GM12878 (cell line): ENCODE measurements around the gene WIPF2. TPM values are rescaled to one million over a fixed set of nuclear protein-coding genes. Genes with fewer than 3 reads are reported as not detected.

Source experiments
- ATF7 ChIP-seq: fragments of 450-650 bp; IDR thresholded peaks from 2 replicates; pipeline ENCODE4 v1.6.1; 2016; ENCODE audit warnings: low read depth, mild to moderate bottlenecking
- BHLHE40 ChIP-seq, 2 experiments: fragments of 450-650 bp in 1 of 2; IDR thresholded peaks; 2 replicates each; pipeline ENCODE4 v1.6.1; 2011 to 2017; ENCODE audit warnings: low read depth in 2 of 2, borderline replicate concordance in 1 of 2, improper control_type of control experiment in 1 of 2, low read length in 1 of 2, mild to moderate bottlenecking in 1 of 2
- EGR1 ChIP-seq, 2 experiments: IDR thresholded peaks; 1 replicate in 1 of 2; 2 replicates in 1 of 2; pipeline ENCODE4 v1.6.1; 2011 to 2012; ENCODE audit warnings: low read depth in 2 of 2, low read length in 2 of 2, borderline replicate concordance in 1 of 2, mild to moderate bottlenecking in 1 of 2, moderate library complexity in 1 of 2
- EP300 ChIP-seq, 2 experiments: fragments of 150-350 bp in 1 of 2; IDR thresholded peaks; 2 replicates each; pipeline ENCODE4 v1.6.1; 2011 to 2012; ENCODE audit warnings: low read depth in 2 of 2, low read length in 2 of 2, borderline replicate concordance in 1 of 2, improper control_type of control experiment in 1 of 2, inconsistent platforms in 1 of 2; ENCODE audit not compliant: control insufficient read depth in 1 of 2
- FOS ChIP-seq: IDR thresholded peaks from 3 replicates; pipeline ENCODE4 v1.6.1; 2011; ENCODE audit warnings: borderline replicate concordance; ENCODE audit not compliant: insufficient read length; ENCODE audit errors: extremely low read depth
- MEF2B ChIP-seq: fragments of 450-650 bp; IDR thresholded peaks from 2 replicates; pipeline ENCODE4 v1.6.1; 2018; ENCODE audit warnings: mild to moderate bottlenecking, moderate library complexity; ENCODE audit not compliant: partially characterized antibody, poor library complexity, severe bottlenecking
- MXI1 ChIP-seq: fragments of 150-350 bp; IDR thresholded peaks from 2 replicates; pipeline ENCODE4 v1.6.1; 2011; ENCODE audit warnings: low read depth, mild to moderate bottlenecking, inconsistent platforms, low read length, improper control_type of control experiment
- NRF1 ChIP-seq: conservative IDR thresholded peaks from 2 replicates; pipeline ENCODE4 v1.6.1; 2011; ENCODE audit warnings: mild to moderate bottlenecking, low read depth, low read length, improper control_type of control experiment
- PAX5 ChIP-seq: IDR thresholded peaks from 2 replicates; pipeline ENCODE4 v1.6.1; 2011; ENCODE audit warnings: low read depth, low read length, borderline replicate concordance
- PML ChIP-seq: IDR thresholded peaks from 2 replicates; pipeline ENCODE4 v1.6.1; 2012; ENCODE audit warnings: low read length, inconsistent platforms
- POU2F2 ChIP-seq: IDR thresholded peaks from 3 replicates; pipeline ENCODE4 v1.6.1; 2011; ENCODE audit warnings: low read depth, mild to moderate bottlenecking, low read length, borderline replicate concordance
- RBBP5 ChIP-seq: fragments of 200-600 bp; sonication (generic); conservative IDR thresholded peaks from 2 replicates; pipeline ENCODE4 v1.6.1; 2016
- RFX5 ChIP-seq: IDR thresholded peaks from 2 replicates; pipeline ENCODE4 v1.6.1; 2011; ENCODE audit warnings: low read depth, low read length, improper control_type of control experiment
- SMAD1 ChIP-seq: fragments of 450-650 bp; IDR thresholded peaks from 2 replicates; pipeline ENCODE4 v1.6.1; 2018; ENCODE audit warnings: mild to moderate bottlenecking, low read depth; ENCODE audit not compliant: partially characterized antibody
- SREBF2 ChIP-seq: IDR thresholded peaks from 2 replicates; pipeline ENCODE4 v1.6.1; 2012; ENCODE audit warnings: mild to moderate bottlenecking, low read length
- polyA plus RNA-seq, 11 experiments: library from polyadenylated mRNA; depleted of rRNA in 4 of 11; unstranded in 6 of 11; stranded (reverse) in 5 of 11; fragments of >200 nt; fragmentation: Nextera tagmentation in 4 of 11; fragmentation: Illumina TruSeq in 1 of 11; extraction: Ambion mirVana in 4 of 11; extraction: Trizol in 1 of 11; gene quantifications; 1 replicate in 1 of 11; 2 replicates in 10 of 11; pipeline versions ENCODE4 v1.2.1 to v1.2.3, GENCODE V29; 2011 to 2016; ENCODE audit warnings: inconsistent platforms in 2 of 11, missing spikeins in 2 of 11, low read depth in 1 of 11
- total RNA-seq, 4 experiments: library from RNA; depleted of rRNA in 3 of 4; stranded (reverse); fragments of >200 nt in 3 of 4; fragmentation: Illumina TruSeq in 1 of 4; extraction: Trizol in 1 of 4; gene quantifications; 2 replicates each; pipeline versions ENCODE4 v1.2.1 to v1.2.3, GENCODE V29; 2013 to 2021
- TF ChIP-seq, protein P1 (sequence below): fragments of 450-650 bp; IDR thresholded peaks from 2 replicates; pipeline ENCODE4 v1.6.1; 2017; ENCODE audit warnings: mild to moderate bottlenecking, low read depth, inconsistent platforms; ENCODE audit not compliant: poor library complexity, severe bottlenecking
- TF ChIP-seq, protein P2 (sequence below): fragments of 450-650 bp; formaldehyde crosslinking; IDR thresholded peaks from 2 replicates; pipeline ENCODE4 v1.4.0; 2022; ENCODE audit warnings: mild to moderate bottlenecking, moderate library complexity
- TF ChIP-seq, protein P3 (sequence below): fragments of 450-650 bp; IDR thresholded peaks from 2 replicates; pipeline ENCODE4 v1.6.1; 2016; ENCODE audit warnings: mild to moderate bottlenecking, moderate library complexity, borderline replicate concordance

Gene WIPF2
- total and polyA plus RNA-seq, 10 of the 15 experiments (the other 5 are each of a cell fraction or from before 2014, with no cell fraction given): 4.2 to 20.8 (median 7.1) TPM

DNA sequence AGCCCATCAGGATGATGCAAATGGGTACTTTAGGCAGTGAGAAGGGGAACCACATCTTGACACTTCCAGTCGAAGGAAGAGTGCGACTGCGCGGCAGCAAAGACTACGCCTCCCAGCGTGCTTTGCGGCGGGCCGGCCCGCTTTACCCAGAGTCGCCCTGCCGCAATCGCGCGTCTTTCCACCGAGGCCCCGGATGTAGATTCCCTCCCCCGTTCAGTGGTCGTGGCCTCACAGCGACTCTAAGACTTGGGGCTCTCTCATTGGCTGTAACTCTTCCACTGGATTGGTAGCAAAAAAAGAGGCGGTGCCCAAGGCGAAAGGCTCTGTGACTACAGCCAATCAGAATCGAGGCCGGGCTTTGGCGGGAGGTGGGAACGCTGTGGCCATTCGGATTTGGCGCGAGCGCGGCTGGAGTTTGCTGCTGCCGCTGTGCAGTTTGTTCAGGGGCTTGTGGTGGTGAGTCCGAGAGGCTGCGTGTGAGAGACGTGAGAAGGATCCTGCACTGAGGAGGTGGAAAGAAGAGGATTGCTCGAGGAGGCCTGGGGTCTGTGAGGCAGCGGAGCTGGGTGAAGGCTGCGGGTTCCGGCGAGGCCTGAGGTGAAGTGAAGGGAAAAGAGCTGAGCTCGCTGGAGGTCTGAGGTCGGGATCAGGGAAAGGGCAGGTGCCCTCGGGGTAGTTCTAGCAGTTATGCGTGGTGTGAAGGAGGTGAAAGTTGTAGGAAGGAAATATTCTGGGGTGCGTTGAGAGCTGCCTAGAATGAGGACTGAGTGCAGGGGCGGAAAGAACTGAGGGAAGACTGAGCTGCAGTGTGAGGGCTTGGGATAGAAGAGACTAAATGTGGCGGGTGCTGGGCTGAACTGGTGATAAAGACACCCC lies 68.6 kb downstream of the WIPF2 start, which contains the start of gene CDC6 (continued):
- no peak for TF ChIP-seq EP300 (IDR thresholded peaks at IDR 0.05; ENCODE audit: borderline replicate concordance in 1 of 2, control insufficient read depth in 1 of 2, low read depth in 2 of 2, low read length in 2 of 2)
- peak; percentile 33; the same call in 1 of the 2 replicates for TF ChIP-seq ATF7
- TF ChIP-seq, protein P1, sequence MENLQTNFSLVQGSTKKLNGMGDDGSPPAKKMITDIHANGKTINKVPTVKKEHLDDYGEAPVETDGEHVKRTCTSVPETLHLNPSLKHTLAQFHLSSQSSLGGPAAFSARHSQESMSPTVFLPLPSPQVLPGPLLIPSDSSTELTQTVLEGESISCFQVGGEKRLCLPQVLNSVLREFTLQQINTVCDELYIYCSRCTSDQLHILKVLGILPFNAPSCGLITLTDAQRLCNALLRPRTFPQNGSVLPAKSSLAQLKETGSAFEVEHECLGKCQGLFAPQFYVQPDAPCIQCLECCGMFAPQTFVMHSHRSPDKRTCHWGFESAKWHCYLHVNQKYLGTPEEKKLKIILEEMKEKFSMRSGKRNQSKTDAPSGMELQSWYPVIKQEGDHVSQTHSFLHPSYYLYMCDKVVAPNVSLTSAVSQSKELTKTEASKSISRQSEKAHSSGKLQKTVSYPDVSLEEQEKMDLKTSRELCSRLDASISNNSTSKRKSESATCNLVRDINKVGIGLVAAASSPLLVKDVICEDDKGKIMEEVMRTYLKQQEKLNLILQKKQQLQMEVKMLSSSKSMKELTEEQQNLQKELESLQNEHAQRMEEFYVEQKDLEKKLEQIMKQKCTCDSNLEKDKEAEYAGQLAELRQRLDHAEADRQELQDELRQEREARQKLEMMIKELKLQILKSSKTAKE: no peak
- TF ChIP-seq POU2F2: peak; percentile 74; the same call in 1 of the 3 replicates
- TF ChIP-seq BHLHE40 (IDR thresholded peaks at IDR 0.05; ENCODE audit: borderline replicate concordance in 1 of 2, low read depth in 2 of 2, low read length in 1 of 2): 0 out of 4 replicates have a peak, but pooled peaks of 1 of the 2 experiments have one; percentile 12
- TF ChIP-seq SMAD1: no peak
- TF ChIP-seq, protein P2, sequence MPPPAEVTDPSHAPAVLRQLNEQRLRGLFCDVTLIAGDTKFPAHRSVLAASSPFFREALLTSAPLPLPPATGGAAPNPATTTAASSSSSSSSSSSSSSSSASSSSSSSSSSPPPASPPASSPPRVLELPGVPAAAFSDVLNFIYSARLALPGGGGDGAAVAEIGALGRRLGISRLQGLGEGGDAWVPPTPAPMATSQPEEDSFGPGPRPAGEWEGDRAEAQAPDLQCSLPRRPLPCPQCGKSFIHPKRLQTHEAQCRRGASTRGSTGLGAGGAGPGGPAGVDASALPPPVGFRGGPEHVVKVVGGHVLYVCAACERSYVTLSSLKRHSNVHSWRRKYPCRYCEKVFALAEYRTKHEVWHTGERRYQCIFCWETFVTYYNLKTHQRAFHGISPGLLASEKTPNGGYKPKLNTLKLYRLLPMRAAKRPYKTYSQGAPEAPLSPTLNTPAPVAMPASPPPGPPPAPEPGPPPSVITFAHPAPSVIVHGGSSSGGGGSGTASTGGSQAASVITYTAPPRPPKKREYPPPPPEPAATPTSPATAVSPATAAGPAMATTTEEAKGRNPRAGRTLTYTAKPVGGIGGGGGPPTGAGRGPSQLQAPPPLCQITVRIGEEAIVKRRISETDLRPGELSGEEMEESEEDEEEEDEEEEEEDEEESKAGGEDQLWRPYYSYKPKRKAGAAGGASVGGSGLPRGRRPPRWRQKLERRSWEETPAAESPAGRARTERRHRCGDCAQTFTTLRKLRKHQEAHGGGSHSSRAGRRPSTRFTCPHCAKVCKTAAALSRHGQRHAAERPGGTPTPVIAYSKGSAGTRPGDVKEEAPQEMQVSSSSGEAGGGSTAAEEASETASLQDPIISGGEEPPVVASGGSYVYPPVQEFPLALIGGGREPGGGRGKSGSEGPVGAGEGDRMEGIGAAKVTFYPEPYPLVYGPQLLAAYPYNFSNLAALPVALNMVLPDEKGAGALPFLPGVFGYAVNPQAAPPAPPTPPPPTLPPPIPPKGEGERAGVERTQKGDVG (CRISPR knock-in tag): no peak
- no peak for TF ChIP-seq MEF2B
- TF ChIP-seq PAX5: 0 out of 2 replicates have a peak, but pooled peaks have one; percentile 10
- 0 out of 3 replicates have a peak, but pooled peaks of 1 of the 2 experiments have one; percentile 10 for TF ChIP-seq EGR1 (IDR thresholded peaks at IDR 0.05; ENCODE audit: borderline replicate concordance in 1 of 2, low read depth in 2 of 2, low read length in 2 of 2)
- TF ChIP-seq NRF1: peak; percentile 71
- peak; percentile 29 for TF ChIP-seq FOS
- TF ChIP-seq, protein P3, sequence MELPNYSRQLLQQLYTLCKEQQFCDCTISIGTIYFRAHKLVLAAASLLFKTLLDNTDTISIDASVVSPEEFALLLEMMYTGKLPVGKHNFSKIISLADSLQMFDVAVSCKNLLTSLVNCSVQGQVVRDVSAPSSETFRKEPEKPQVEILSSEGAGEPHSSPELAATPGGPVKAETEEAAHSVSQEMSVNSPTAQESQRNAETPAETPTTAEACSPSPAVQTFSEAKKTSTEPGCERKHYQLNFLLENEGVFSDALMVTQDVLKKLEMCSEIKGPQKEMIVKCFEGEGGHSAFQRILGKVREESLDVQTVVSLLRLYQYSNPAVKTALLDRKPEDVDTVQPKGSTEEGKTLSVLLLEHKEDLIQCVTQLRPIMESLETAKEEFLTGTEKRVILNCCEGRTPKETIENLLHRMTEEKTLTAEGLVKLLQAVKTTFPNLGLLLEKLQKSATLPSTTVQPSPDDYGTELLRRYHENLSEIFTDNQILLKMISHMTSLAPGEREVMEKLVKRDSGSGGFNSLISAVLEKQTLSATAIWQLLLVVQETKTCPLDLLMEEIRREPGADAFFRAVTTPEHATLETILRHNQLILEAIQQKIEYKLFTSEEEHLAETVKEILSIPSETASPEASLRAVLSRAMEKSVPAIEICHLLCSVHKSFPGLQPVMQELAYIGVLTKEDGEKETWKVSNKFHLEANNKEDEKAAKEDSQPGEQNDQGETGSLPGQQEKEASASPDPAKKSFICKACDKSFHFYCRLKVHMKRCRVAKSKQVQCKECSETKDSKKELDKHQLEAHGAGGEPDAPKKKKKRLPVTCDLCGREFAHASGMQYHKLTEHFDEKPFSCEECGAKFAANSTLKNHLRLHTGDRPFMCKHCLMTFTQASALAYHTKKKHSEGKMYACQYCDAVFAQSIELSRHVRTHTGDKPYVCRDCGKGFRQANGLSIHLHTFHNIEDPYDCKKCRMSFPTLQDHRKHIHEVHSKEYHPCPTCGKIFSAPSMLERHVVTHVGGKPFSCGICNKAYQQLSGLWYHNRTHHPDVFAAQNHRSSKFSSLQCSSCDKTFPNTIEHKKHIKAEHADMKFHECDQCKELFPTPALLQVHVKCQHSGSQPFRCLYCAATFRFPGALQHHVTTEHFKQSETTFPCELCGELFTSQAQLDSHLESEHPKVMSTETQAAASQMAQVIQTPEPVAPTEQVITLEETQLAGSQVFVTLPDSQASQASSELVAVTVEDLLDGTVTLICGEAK: peak; percentile 70; the same call in 1 of the 2 replicates
- TF ChIP-seq RBBP5: no peak
- peak; percentile 98 for TF ChIP-seq MXI1
- peak; percentile 84 for TF ChIP-seq RFX5
- TF ChIP-seq PML: 0 out of 2 replicates have a peak, but pooled peaks have one; percentile 72
- no peak for TF ChIP-seq SREBF2
